Hematopoietic multipotent progenitor cell treated with erythropoietin and hydrocortisone succinate and interleukin-3 and kit ligand, for 8 days (in vitro differentiated cells): ENCODE data around the gene ZNF208.
"Not testable (repeated sequence)": the region's sequence is repeated elsewhere in the genome, so short reads cannot be mapped to it uniquely, and the experiment has no call there.

Experiments used
- DNase-seq: peaks from one replicate; pipeline ENCODE4 v3.0.0-alpha.2; 2015

Gene ZNF208

DNA sequence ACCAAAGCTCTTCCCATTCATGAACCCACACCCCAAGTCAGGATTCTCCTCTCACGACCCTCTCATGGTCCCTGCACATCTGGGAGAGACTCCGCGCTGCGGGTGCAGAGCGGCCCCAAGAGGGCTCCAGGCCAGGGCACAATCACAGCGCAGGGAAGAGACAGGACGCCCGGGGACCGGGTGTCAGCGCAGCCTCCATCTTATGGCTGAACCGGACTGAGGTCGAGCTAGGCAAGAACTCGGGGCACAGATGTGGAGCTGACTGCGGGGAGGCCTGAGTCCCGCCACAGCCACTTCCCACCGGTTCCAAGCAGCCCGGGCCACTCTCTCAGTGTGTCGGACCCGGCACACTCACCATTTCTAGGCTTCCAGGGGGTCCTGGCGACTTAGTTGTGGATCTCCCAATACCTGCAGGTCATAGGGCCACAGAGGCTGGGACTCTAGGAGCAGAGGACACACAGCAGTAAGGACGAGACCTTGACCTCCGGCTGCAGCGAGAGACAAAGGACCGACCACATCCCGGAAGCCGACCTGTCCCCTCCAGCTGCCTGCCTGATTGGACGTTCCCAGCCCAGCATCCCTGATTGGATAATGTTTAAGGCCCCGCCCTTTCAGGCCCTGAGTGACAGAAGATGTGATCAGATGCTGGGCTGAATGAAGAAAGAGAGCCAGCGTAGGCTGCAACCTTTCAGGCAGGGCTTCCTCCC, at the start of gene ZNF208:
Gene ZNF208, minus strand, starts transcription at position 507 of the 707 bp plus-strand sequence. Its CDS starts 149 bp downstream, at position 358.
- DNase-seq, result not testable (repeated sequence)

GRCh38 chr19:22052644-22053013, 41.9 kb upstream of the ZNF208 start:
- DNase-seq, result no peak

- not testable (repeated sequence) for DNase-seq
Observed at GRCh38 chr19:22041151-22041550, 30.4 kb upstream of the ZNF208 start.

DNA sequence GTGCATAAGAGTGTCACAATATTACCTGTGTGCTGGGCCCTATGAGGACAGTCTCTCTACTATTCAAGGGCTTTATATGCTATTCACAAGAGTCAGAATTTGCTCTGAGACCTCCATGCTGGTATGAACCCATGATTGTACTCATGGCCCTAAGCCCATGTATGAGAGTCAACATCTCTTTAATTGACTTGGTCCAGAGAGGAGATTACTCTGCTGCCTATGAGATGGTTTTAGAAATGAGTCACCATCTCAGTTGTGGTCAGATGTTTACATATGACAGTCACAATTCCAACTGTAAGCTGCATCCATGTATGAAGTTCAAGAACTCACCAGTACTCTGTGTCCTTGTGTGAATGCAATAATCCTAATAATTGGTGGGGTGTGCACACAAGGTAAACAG, 19.9 kb upstream of the ZNF208 start:
- no peak for DNase-seq

- no peak for DNase-seq
Observed at GRCh38 chr19:22026687-22027086, 15.9 kb upstream of the ZNF208 start.

GRCh38 chr19:22025539-22025938, 14.8 kb upstream of the ZNF208 start:
- DNase-seq, result not testable (repeated sequence)

GRCh38 chr19:21970466-21970865, 40.3 kb downstream of the ZNF208 start:
- no peak for DNase-seq

DNA sequence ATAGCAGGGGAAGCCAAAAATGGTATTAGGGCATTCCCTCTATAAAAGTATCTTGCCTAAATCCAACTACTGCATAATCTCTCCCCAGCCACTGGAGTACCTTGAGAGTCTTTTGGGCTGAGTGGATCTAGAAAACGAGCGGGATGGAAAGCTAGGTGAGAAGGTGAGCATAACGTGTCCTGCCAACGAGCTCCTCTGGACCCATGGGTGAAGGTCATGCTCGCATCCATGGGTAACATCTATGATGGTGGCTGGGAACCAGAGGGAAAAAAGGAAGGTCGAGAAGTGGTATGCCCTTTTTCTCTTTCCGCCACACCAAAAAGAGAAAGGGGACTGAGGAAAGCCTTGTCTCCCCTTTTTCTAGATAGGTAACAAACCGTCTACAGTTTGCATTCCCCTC, 63.0 kb downstream of the ZNF208 start:
- no peak for DNase-seq

- no peak for DNase-seq
Observed at GRCh38 chr19:21940684-21941083, 70.1 kb downstream of the ZNF208 start.

- no peak for DNase-seq
Observed at GRCh38 chr19:21934593-21934992, 76.2 kb downstream of the ZNF208 start.

DNA sequence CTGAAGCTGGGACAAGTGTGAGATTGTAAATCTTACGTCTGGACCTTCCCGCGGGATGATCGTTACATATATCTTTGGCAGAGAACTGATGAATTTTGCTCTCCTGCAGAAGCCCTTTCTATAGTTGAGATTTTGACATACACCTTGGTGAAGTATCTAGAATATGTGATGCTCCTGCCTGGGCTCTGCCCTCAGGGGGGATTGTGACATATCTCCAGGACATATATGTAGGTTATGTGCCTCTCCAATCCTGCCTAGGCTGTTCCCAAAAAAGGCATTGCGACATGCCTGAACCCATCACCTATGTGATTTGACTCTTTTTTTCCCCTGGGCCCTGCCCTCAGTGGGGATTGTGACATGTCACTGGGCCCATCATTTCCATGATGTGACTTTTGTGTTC, 76.6 kb downstream of the ZNF208 start:
- no peak for DNase-seq

- DNase-seq, result no peak
Observed at GRCh38 chr19:21922276-21922675, 88.5 kb downstream of the ZNF208 start.

GRCh38 chr19:21921691-21922180, 89.0 kb downstream of the ZNF208 start:
- no peak for DNase-seq

GRCh38 chr19:21915411-21915810, 95.3 kb downstream of the ZNF208 start:
- no peak for DNase-seq

DNA sequence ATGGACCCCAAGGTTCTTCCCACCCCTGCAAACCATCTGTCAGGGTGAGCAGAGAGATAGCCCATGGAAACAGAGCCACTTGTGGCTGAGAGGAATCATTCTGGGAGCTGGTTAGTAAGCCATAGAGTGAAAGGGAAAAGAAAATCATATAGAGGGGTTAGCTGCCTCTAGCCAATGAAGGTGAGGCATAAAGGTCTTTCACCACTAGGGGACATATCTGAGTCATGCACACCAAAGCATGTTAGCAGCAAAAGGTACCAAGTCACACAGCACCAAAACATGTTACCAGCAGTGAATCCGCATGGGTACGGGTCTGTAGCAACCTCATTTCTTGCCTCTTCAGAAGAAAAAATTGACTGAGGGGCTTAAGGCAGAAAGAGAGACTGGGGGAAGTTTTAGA, 98.1 kb downstream of the ZNF208 start:
- DNase-seq, result peak; percentile 2

- no peak for DNase-seq
Observed at GRCh38 chr19:21910318-21910717, 100.4 kb downstream of the ZNF208 start.

- DNase-seq, result no peak
Observed at GRCh38 chr19:21908066-21908465, 102.7 kb downstream of the ZNF208 start.

DNA sequence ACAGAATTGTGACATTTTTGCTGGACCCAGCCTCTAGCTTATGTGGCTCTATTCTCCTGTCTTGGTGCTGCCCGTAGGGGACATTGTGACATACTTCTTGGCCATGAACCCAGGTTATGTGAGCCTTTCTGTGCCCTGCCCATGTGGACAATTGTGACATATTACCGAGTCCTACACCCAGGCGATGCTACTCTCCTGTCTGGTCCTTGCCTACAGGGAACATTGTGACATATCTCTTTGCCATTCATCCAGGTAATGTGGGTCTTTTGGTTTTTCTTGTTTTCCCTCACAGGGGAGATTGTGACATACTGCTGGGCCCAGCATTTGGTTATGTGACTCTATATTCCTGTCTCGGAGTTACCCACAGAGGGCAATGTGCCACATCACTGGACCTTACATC, 103.2 kb downstream of the ZNF208 start:
- no peak for DNase-seq

DNA sequence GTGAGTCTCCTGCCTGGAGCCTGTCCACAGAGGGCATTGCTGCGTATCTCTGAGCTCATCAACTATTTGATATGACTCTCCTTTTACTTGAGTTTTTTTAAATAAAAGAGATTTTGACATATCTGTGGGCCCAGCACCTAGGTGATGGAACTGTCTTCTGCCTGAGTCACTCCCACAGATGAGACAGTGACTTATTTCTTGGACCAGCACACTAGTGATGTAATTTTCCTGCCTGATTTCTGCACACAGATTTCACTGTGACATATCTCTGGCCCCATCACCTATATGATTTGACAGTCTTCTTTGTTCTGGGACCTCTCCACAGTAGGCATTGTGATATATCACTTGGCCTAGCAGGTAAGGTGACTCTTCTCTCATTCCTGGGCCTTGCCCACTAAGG, 108.2 kb downstream of the ZNF208 start:
- no peak for DNase-seq

- no peak for DNase-seq
Observed at GRCh38 chr19:21901861-21902260, 108.9 kb downstream of the ZNF208 start.

DNA sequence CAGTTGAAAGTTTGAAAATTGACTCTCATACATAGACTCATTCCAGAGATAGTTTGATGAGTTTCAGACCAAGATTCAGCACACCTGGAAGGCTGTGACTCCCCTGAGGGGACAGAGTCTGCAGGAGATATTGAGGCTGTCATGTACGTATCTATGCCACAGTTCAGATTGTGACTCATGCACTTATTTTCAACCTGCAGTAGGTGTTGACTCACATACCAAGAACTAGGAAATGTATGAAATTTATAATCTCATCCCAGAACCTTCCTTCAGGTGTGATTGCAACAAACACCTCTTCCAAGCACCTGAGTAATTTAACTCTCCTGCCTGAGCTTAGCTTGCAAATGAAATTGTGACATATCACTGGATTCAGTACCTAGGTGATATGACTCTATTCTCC, 110.3 kb downstream of the ZNF208 start:
- no peak for DNase-seq

DNA sequence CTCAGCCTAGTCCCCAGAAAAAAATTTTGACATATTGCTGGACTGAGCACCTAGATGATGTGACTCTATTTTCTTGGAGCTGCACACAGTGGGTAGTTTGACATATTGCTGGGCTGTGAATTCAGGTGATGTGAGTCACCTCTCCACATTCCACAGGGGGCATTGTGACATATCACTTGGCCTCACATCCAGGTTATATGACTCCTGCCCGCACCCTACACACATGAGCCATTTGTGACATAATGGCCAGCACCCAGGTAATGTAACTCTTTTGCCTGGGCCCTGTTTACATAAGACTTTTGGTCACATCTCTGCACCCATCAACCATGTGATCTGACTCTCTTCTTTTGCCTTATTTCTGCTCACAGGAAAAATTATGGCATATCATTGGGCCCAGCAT, 119.7 kb downstream of the ZNF208 start:
- DNase-seq, result no peak

DNA sequence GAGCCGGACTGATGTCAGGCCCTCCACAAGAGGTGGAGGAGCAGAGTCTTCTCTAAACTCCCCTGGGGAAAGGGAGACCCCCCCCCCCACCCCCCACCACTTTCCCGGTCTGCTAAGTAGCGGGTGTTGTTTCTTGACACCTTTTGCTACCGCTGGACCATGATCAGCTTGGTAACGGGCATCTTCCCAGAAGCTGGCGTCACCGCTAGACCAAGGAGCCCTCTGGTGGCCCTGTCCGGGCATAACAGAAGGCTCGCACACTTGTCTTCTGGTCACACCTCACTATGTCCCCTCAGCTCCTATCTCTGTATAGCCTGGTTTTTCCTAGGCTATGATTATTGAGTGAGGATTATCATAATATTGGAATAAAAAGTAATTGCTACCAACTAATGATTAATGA, 120.7 kb downstream of the ZNF208 start:
- not testable (repeated sequence) for DNase-seq

GRCh38 chr19:21885516-21885915, 125.2 kb downstream of the ZNF208 start:
- DNase-seq, result not testable (repeated sequence)

DNA sequence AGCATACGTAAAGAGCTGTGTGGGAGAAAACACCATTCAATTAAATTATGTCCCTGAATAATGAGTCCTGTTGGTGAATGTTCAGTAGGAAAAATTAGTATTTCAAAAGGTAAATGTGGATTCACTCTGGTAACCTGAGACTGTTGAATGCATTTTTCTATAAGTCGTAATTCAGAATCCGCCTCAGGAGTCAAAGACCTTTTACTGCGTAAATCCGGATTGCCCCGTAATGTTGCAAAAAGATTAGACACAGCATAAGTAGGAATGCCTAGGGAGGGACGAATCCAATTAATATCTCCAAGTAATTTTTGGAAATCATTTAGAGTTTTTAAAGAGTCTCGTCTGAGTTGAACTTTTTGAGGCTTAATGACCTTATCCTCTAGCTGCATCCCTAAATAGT, 126.0 kb downstream of the ZNF208 start:
- DNase-seq, result not testable (repeated sequence)
